Endothelial cell of umbilical vein (primary cell): ENCODE measurements around the gene CRTC1. TPM values are rescaled to one million over a fixed set of nuclear protein-coding genes. Genes with fewer than 3 reads are reported as not detected.

ENCODE experiments used
- BruUV-seq: library from RNA; stranded (reverse); fragments of 400-500 nt; replicated peaks from 2 replicates; lab custom pipeline; 2021; lab: Mats Ljungman, UMichigan
- CTCF ChIA-PET: fragments of 300-600, 350-600 bp; sonication (Branson Sonifier 250); formaldehyde crosslinking; loops from one replicate; lab custom pipeline; 2021; ENCODE audit warnings: antibody characterized with exemption, inconsistent platforms; lab: Charles Lee
- POLR2A ChIA-PET: fragments of 300-600, 350-600 bp; sonication (Branson Sonifier 250); formaldehyde crosslinking; loops from one replicate; lab custom pipeline; 2021; ENCODE audit warnings: antibody characterized with exemption, inconsistent platforms; lab: Charles Lee
- DNase-seq: peaks from one replicate; pipeline ENCODE4 v3.0.0-alpha.2; 2011; ENCODE audit warnings: low read depth, low spot score
- FAIRE-seq: peaks from 2 replicates; lab custom pipeline; 2011; peaks lifted over from hg19 to GRCh38; lab: Jason Lieb, UNC
- H2AFZ ChIP-seq: 2 replicates; pipeline ENCODE4 v1.6.0; 2012; ENCODE audit warnings: low read depth, low read length, control low read depth, inconsistent platforms
- H3K27ac ChIP-seq: 2 replicates; pipeline ENCODE4 v1.5.1; 2011; ENCODE audit warnings: low read depth, mild to moderate bottlenecking, control low read depth, low read length, moderate library complexity; ENCODE audit not compliant: insufficient read depth
- H3K27me3 ChIP-seq, 2 experiments: 2 replicates each; pipeline versions ENCODE4 v1.6.0 to v1.6.1; 2011; ENCODE audit warnings: low read length in 2 of 2, mixed read lengths in 1 of 2; ENCODE audit not compliant: control insufficient read depth in 2 of 2, insufficient read depth in 2 of 2
- H3K36me3 ChIP-seq, 2 experiments: 2 replicates in 1 of 2; 3 replicates in 1 of 2; pipeline ENCODE4 v1.5.1; 2011; ENCODE audit warnings: low read length in 2 of 2, mild to moderate bottlenecking in 1 of 2, moderate library complexity in 1 of 2; ENCODE audit not compliant: control insufficient read depth in 2 of 2, insufficient read depth in 2 of 2; ENCODE audit errors: extremely low read depth in 1 of 2
- H3K4me1 ChIP-seq: 3 replicates; pipeline ENCODE4 v1.5.1; 2011; ENCODE audit warnings: mild to moderate bottlenecking, low read length; ENCODE audit not compliant: control insufficient read depth, insufficient read depth; ENCODE audit errors: extremely low read depth
- H3K4me2 ChIP-seq: 2 replicates; pipeline ENCODE4 v1.6.1; 2011; ENCODE audit warnings: low read length, control low read depth, mixed read lengths; ENCODE audit not compliant: insufficient read depth
- H3K4me3 ChIP-seq, 3 experiments: fragments of 200-600 bp in 1 of 3; sonication (generic), shearing (Covaris generic) in 1 of 3; replicated peaks in 1 of 3; 2 replicates each; pipeline ENCODE4 v1.5.1; 2011 to 2016; ENCODE audit warnings: control low read depth in 3 of 3, low read length in 3 of 3, mild to moderate bottlenecking in 2 of 3, inconsistent platforms in 1 of 3, low read depth in 1 of 3, moderate library complexity in 1 of 3; ENCODE audit not compliant: insufficient read depth in 1 of 3
- H3K79me2 ChIP-seq: 2 replicates; pipeline ENCODE4 v1.6.0; 2012; ENCODE audit warnings: low read length, inconsistent platforms; ENCODE audit not compliant: control insufficient read depth, insufficient read depth
- H3K9ac ChIP-seq: replicated peaks from 2 replicates; pipeline ENCODE3; 2011; ENCODE audit warnings: low read length, control low read depth; ENCODE audit not compliant: insufficient read depth; ENCODE audit errors: extremely low read depth
- H3K9me1 ChIP-seq: replicated peaks from 3 replicates; pipeline ENCODE4 v1.6.0; 2011; ENCODE audit warnings: mild to moderate bottlenecking, low read length; ENCODE audit not compliant: control insufficient read depth, insufficient read depth; ENCODE audit errors: extremely low read depth
- H3K9me3 ChIP-seq: replicated peaks from 2 replicates; pipeline ENCODE4 v1.5.1; 2012; ENCODE audit warnings: low read length, inconsistent platforms; ENCODE audit not compliant: control insufficient read depth, insufficient read depth
- H4K20me1 ChIP-seq: replicated peaks from 2 replicates; pipeline ENCODE3; 2011; ENCODE audit warnings: mild to moderate bottlenecking, low read length; ENCODE audit not compliant: control insufficient read depth, insufficient read depth; ENCODE audit errors: extremely low read depth
- CTCF ChIP-seq, 2 donors: IDR thresholded peaks; 1 replicate in 1 of 2; 2 replicates in 1 of 2; pipeline ENCODE4 v1.5.1; 2011; ENCODE audit warnings: low read length in 2 of 2, mild to moderate bottlenecking in 2 of 2, moderate library complexity in 2 of 2, control low read depth in 1 of 2, inconsistent platforms in 1 of 2, low read depth in 1 of 2; ENCODE audit not compliant: insufficient read depth in 1 of 2; ENCODE audit errors: extremely low read depth in 1 of 2
- EZH2 ChIP-seq: IDR thresholded peaks from 2 replicates; pipeline ENCODE4 v1.6.1; 2012; ENCODE audit warnings: borderline replicate concordance, low read depth, mild to moderate bottlenecking, moderate library complexity, low read length, inconsistent platforms; ENCODE audit not compliant: severe bottlenecking
- FOS ChIP-seq: IDR thresholded peaks from 2 replicates; pipeline ENCODE4 v1.6.1; 2011; ENCODE audit warnings: mild to moderate bottlenecking, low read length, moderate library complexity, borderline replicate concordance; ENCODE audit not compliant: insufficient read depth
- GATA2 ChIP-seq: IDR thresholded peaks from 2 replicates; pipeline ENCODE4 v1.7.0; 2011; ENCODE audit warnings: low read depth, mild to moderate bottlenecking, moderate library complexity, mixed read lengths, low read length; ENCODE audit not compliant: insufficient read length, insufficient read depth
- JUN ChIP-seq: IDR thresholded peaks from 2 replicates; pipeline ENCODE4 v1.6.1; 2011; ENCODE audit warnings: borderline replicate concordance, low read depth; ENCODE audit not compliant: insufficient read length, insufficient read depth
- MAX ChIP-seq: IDR thresholded peaks from 2 replicates; pipeline ENCODE4 v1.6.1; 2011; ENCODE audit not compliant: insufficient read depth, insufficient read length
- MYC ChIP-seq: IDR thresholded peaks from one replicate; pipeline ENCODE4 v1.6.1; 2011; ENCODE audit warnings: mild to moderate bottlenecking, low read depth, low read length
- POLR2A ChIP-seq: IDR thresholded peaks from 2 replicates; pipeline ENCODE4 v1.6.1; 2012; ENCODE audit warnings: low read depth, mild to moderate bottlenecking, control low read depth, low read length
- POLR2AphosphoS5 ChIP-seq: IDR thresholded peaks from 2 replicates; pipeline ENCODE4 v1.6.1; 2012; ENCODE audit warnings: low read depth, mild to moderate bottlenecking, control low read depth, low read length, moderate library complexity; ENCODE audit not compliant: insufficient read depth
- dilution Hi-C: fragments of 300-500 bp; cut with MboI; formaldehyde crosslinking; loops from one replicate; pipeline ENCODE4 v1.15.0; 2019; ENCODE audit warnings: low sequenced_read_pairs; ENCODE audit not compliant: extremely low pct_ligation_motif_present
- intact Hi-C: fragments of 100-400 bp; cut with micrococcal nuclease; formaldehyde crosslinking; loops from one replicate; pipeline ENCODE4 v1.10.0; 2022
- polyA plus RNA-seq, 4 experiments: library from polyadenylated mRNA; depleted of rRNA in 3 of 4; stranded (reverse) in 3 of 4; unstranded in 1 of 4; fragments of >200 nt; gene quantifications; 2 replicates each; pipeline versions ENCODE4 v1.2.1 to v1.2.3, GENCODE V29; 2011 to 2012; ENCODE audit warnings: missing spikeins in 1 of 4
- total RNA-seq: library from RNA; stranded (reverse); gene quantifications from 2 replicates; pipeline ENCODE4 v1.2.3, GENCODE V29; 2021

The CRTC1 gene
- total and polyA plus RNA-seq, 2 donors (not counting 3 experiments of a cell fraction or from before 2014, with no cell fraction given) = 4.2 to 11.4 TPM

GRCh38 chr19:18760440-18761383, 77.2 kb downstream of the CRTC1 start:
- H3K9ac ChIP-seq = no peak overlapping the region
- BruUV-seq = no TSS peak
- no peaks in the 10 kb centered on the region for H3K4me1 ChIP-seq
- H3K9me3 ChIP-seq = no peaks in the 10 kb centered on the region
- no peaks in the 10 kb centered on the region for H4K20me1 ChIP-seq
- intact Hi-C loops (no loop called here), dilution Hi-C loops (no loop called here)
- no peaks in the 10 kb centered on the region for H3K9me1 ChIP-seq
- no peaks in the 10 kb centered on the region for H3K36me3 ChIP-seq
- H3K27me3 ChIP-seq = no peaks in the 10 kb centered on the region
- CTCF ChIA-PET = no interaction called here
- no peaks in the 10 kb centered on the region for H3K79me2 ChIP-seq
- no peak overlapping the region for H3K4me2 ChIP-seq
- POLR2A ChIA-PET = no interaction called here
- no peak for FAIRE-seq
- H2AFZ ChIP-seq = no peak overlapping the region
- DNase-seq = no peak
- H3K4me3 ChIP-seq = no peak overlapping the region
- TF ChIP-seq FOS (no peak), CTCF (IDR thresholded peaks at IDR 0.05; ENCODE audit: extremely low read depth in 1 of 2, insufficient read depth in 1 of 2, low read depth in 1 of 2, low read length in 2 of 2) (no peak), JUN (no peak), MYC (no peak), EZH2 (no peak), POLR2A (no peak), MAX (no peak), GATA2 (no peak), POLR2AphosphoS5 (no peak)
- H3K27ac ChIP-seq = no peak overlapping the region
